Brain microvascular endothelial cell (primary cell): ENCODE data around the gene CREBZF.

Experiments
- DNase-seq: peaks from one replicate; pipeline ENCODE4 v3.0.0-alpha.2; 2020
- H3K27ac ChIP-seq: fragments of 250-450 bp; sonication (Bioruptor Pico); 2 replicates; pipeline ENCODE4 v1.5.1; 2020; ENCODE audit warnings: mild to moderate bottlenecking, moderate library complexity
- H3K27me3 ChIP-seq: fragments of 250-450 bp; sonication (Bioruptor Pico); replicated peaks from 2 replicates; pipeline ENCODE4 v1.5.1; 2020; ENCODE audit warnings: mild to moderate bottlenecking
- H3K36me3 ChIP-seq: fragments of 250-450 bp; sonication (Bioruptor Pico); replicated peaks from 2 replicates; pipeline ENCODE4 v1.5.1; 2020; ENCODE audit warnings: mild to moderate bottlenecking
- H3K4me3 ChIP-seq: 2 replicates; pipeline ENCODE4 v1.5.1; 2011; ENCODE audit warnings: low read depth, mild to moderate bottlenecking, control low read depth, low read length, moderate library complexity
- in situ Hi-C: cut with HindIII; loops from 2 replicates; pipeline ENCODE4 v1.10.0; 2017; ENCODE audit warnings: low sequenced_read_pairs, low pct_ligation_motif_present
- TF ChIP-seq, protein P1 (sequence below): IDR thresholded peaks from 2 replicates; pipeline ENCODE4 v1.5.1; 2011; ENCODE audit warnings: low read depth, mild to moderate bottlenecking, moderate library complexity, low read length, control low read depth, inconsistent platforms; ENCODE audit errors: missing control alignments

Gene CREBZF

DNA sequence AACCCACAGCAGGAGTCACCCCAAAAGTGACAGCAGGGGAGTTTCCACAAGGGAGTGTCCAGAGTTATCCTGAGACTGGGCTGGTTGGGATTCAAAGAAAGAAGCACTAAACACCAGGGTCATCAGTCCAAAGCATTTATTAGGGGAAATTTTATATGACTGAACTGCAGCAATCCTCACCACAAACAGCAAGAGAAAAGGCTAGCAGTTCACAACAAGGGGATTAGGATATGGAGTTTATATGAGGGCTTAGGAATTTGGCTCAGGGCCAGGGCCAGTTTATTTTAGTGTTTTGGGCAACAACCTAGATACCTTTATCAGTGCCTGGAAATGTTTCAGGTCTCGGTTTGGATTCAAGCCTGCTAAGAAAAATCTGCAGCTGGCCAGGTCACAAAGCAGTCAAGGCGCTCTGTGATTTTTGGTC, 21.7 kb downstream of the CREBZF start:
- Histone ChIP-seq H3K4me3 (no peak overlapping the region), H3K36me3 (no peaks in the 10 kb centered on the region), H3K27ac (no peak overlapping the region), H3K27me3 (no peaks in the 10 kb centered on the region)
- no peak for DNase-seq
- TF ChIP-seq, protein P1, sequence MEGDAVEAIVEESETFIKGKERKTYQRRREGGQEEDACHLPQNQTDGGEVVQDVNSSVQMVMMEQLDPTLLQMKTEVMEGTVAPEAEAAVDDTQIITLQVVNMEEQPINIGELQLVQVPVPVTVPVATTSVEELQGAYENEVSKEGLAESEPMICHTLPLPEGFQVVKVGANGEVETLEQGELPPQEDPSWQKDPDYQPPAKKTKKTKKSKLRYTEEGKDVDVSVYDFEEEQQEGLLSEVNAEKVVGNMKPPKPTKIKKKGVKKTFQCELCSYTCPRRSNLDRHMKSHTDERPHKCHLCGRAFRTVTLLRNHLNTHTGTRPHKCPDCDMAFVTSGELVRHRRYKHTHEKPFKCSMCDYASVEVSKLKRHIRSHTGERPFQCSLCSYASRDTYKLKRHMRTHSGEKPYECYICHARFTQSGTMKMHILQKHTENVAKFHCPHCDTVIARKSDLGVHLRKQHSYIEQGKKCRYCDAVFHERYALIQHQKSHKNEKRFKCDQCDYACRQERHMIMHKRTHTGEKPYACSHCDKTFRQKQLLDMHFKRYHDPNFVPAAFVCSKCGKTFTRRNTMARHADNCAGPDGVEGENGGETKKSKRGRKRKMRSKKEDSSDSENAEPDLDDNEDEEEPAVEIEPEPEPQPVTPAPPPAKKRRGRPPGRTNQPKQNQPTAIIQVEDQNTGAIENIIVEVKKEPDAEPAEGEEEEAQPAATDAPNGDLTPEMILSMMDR = no peak
- in situ Hi-C loops = no loop called here

DNA sequence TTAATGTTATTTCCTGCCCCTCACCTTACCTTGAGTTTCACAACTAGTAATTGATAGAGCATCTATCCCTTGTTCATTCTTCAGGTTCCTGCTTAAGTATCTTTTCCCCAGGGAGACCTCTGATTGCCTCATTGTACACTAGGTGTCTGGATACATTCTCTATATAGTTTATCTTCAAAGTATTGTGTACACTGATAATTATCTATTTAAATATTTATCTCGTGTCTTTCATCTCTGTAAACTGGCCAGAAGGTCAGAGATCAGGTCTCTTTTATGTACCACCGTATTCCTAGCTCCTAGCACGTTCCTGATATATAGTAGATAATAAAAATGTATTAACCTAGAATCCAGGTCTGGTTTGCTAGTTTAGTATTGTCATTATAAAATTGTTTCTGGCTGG, 30.2 kb downstream of the CREBZF start:
- peaks cover 10% of the 10 kb centered on the region for H3K36me3 ChIP-seq
- no peak overlapping the region for H3K27ac ChIP-seq
- no peaks in the 10 kb centered on the region for H3K27me3 ChIP-seq
- no peak for DNase-seq
- in situ Hi-C loops = no loop called here
- TF ChIP-seq, protein P1 = no peak
- H3K4me3 ChIP-seq = no peak overlapping the region

DNA sequence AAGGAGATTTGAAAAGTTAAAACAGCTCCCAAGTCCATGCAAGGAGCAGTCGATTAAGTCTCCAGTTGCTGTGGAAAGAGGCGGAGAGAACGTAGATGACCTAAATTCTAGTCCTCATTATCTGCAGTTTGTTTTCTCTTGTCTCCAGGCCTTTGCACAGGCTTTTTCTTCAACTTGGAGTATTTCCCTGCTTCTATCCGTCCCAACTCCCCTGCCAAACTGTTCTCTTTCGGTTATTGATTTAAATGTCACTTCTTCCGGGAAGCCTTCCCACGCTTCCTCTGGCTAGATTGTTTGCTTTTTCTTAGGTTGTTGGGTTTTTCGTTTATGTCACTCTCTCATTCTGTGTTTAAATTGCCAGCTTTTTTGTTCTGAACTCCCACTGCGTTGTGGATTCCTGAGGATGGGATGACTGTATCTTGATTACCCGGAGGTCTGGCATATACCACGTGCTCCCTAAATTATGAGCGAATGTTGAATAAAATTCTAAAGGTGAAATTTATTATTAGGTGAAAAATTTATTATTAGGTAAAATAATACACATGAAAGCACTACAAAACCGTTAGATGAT, 36.1 kb downstream of the CREBZF start:
- Histone ChIP-seq H3K36me3 (no peaks in the 10 kb centered on the region), H3K27ac (peak overlapping the region; percentile 52), H3K4me3 (peak overlapping the region; percentile 87), H3K27me3 (no peaks in the 10 kb centered on the region)
- TF ChIP-seq, protein P1 = no peak
- DNase-seq = no peak
- in situ Hi-C loops = no loop called here

DNA sequence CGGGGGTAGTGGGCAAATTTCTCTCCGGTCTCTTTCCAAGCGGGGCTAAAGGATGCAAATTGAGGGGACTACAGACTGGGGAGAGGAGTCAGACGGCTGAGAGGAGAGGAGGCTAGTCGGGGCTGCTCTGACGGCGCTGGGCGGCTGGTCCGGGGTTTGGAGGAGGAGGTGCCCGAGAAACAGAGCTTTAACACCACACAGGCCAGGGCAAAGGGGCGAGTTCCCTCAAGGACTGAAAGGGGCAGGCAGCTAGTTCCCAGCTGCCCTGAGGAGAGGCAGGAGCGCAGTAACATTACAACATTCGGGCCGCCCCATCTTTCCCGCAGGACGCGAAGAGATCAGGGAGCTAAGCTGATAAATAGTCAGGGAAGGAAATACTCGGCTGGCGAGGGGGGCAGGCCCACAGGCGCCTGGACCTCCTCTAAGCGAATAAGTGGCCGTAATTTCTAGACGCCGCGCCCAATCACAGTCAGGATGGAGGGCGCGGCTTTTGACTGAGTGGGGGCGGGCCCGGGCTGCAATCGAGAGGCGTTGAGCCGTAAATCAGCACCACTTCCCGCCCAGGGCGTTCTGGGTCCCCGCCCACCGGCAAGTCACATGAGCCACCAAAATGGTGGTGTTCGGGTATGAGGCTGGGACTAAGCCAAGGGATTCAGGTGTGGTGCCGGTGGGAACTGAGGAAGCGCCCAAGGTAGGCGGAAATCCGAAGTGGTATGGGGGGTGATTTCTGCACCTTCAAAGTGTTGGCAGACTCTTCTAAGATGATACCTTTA, 36.7 kb downstream of the CREBZF start, which contains the start of gene TMEM126B:
TSS of gene TMEM126B (plus strand) at position 596 of the 773 bp plus-strand sequence. CDS start at position 611, 15 bp downstream.
- in situ Hi-C loops = no loop called here
- H3K27ac ChIP-seq = peak within 1 kb of the TSS; percentile 52
- H3K27me3 ChIP-seq = no peaks in the 10 kb centered on the region
- peak within 1 kb of the TSS; percentile 87 for H3K4me3 ChIP-seq
- peak; percentile 98 for DNase-seq
- TF ChIP-seq, protein P1 = no peak
- H3K36me3 ChIP-seq = no peaks in the 10 kb centered on the region

DNA sequence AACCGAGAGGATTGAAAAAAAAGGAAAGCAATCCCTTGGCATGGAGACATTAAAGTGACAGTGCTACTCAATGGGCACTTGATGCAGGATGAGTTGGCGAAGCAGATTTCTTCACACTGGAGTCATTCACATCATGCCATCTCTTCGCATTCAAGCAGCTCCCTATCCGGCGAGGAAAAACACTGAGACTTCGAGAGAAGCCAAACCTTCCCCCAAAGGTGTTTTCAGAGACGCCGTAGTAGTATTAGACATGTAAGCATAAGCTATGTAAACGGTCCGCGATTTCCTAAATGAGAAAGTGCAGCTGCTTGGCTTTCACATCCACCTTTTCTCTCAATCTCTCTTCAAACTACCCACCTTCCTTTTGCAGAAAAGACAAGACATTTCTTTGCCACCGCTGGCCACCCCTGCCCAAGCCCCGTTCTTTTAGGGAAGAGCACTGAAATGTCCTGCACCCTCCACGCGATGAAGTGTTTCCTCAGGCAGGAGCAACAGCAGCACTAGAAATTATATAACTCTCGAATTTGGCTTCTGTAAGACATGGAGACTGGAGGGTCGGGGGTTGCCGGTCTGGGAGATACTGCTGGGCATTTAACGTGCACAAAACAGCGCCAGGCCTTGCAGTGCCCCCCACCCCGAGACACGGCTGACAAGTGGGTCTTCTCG, 37.5 kb downstream of the CREBZF start, which contains the start of gene DLG2:
TSS of gene DLG2 (minus strand) at position 13 of the 666 bp plus-strand sequence.
- in situ Hi-C loops = no loop called here

More for the DNA sequence above, 37.5 kb downstream of the CREBZF start, which contains the start of gene DLG2:
- TF ChIP-seq, protein P1 = no peak
- H3K27ac ChIP-seq = peak within 1 kb of the TSS; percentile 19
- no peaks in the 10 kb centered on the region for H3K36me3 ChIP-seq
- no peaks in the 10 kb centered on the region for H3K27me3 ChIP-seq
- peak; percentile 12 for DNase-seq
- peak within 1 kb of the TSS; percentile 87 for H3K4me3 ChIP-seq
